ENCODE measurements around the gene PKM.

GRCh38 chr15:72182673-72183072, 48.3 kb downstream of the PKM start:
- no peak for TF ChIP-seq CTCF (conservative IDR thresholded peaks at IDR 0.05)
- no peak for TF ChIP-seq EZH2 (IDR thresholded peaks at IDR 0.05; ENCODE audit: low read depth)
